ENCODE results near the gene UCN2.

Gene UCN2

GRCh38 chr3:48596157-48596556 lies 32.6 kb upstream of the UCN2 start:
- Mint-ChIP-seq H3K36me3 (ENCODE audit: insufficient read depth) (peaks cover 15% of the 10 kb centered on the region), H3K27me3 (peaks cover 28% of the 10 kb centered on the region), H3K27ac (ENCODE audit: low read depth) (peak overlapping the region; percentile 7), H3K4me3 (no peak overlapping the region), H3K4me1 (peaks cover 4% of the 10 kb centered on the region), H3K9me3 (no peaks in the 10 kb centered on the region)
- ATAC-seq (replicated peaks; ENCODE audit: extremely low read depth, poor library complexity, severe bottlenecking) (no peak), DNase-seq (ENCODE audit: low spot score in 2 of 2) (no peak)

GRCh38 chr3:48595526-48596121 lies 32.0 kb upstream of the UCN2 start:
- no peak overlapping the region for H3K4me3 Mint-ChIP-seq
- peaks cover 34% of the 10 kb centered on the region for H3K27me3 Mint-ChIP-seq
- DNase-seq (ENCODE audit: low spot score in 2 of 2), result no peak

DNA sequence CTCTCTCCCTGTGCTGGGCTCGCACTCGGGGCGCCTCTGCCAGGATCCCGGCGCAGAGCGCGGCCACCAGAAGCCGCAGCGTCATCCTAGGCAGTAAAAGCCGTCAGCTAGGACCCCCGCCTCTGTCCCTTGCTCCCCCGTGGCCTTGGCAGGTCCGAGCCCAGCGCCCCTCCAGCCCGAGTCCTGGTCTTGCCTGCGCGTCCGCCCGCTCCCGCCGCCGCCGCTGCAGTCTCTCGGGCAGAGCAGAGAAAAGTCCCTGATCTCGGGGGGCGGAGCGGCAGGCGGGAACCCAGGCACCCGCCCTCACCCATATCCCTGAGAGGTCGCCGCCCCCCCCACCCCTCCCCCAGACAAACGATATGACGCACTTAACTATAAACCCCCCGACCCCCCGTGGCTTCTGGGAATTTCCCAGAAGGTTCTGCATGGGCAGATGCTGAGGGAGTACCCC lies 31.5 kb upstream of the UCN2 start, which contains the start of gene COL7A1:
COL7A1 (minus strand) TSS at position 255 of the 451 bp plus-strand sequence; CDS start at position 85, 170 bp downstream.
- DNase-seq (ENCODE audit: low spot score in 2 of 2) (no peak), ATAC-seq (replicated peaks; ENCODE audit: extremely low read depth, poor library complexity, severe bottlenecking) (no peak)
- Mint-ChIP-seq H3K27me3 (peaks cover 39% of the 10 kb centered on the region), H3K36me3 (ENCODE audit: insufficient read depth) (peaks cover 10% of the 10 kb centered on the region), H3K9me3 (no peaks in the 10 kb centered on the region), H3K4me3 (peak within 1 kb of the TSS; percentile 52), H3K27ac (ENCODE audit: low read depth) (peak within 1 kb of the TSS; percentile 7), H3K4me1 (peaks cover 4% of the 10 kb centered on the region)

More at GRCh38 chr3:48595526-48596121, 32.0 kb upstream of the UCN2 start:
- Mint-ChIP-seq H3K9me3 (no peaks in the 10 kb centered on the region), H3K27ac (ENCODE audit: low read depth) (peak overlapping the region; percentile 7), H3K4me1 (peaks cover 4% of the 10 kb centered on the region), H3K36me3 (ENCODE audit: insufficient read depth) (peaks cover 11% of the 10 kb centered on the region)
- ATAC-seq (replicated peaks; ENCODE audit: extremely low read depth, poor library complexity, severe bottlenecking), result no peak

GRCh38 chr3:48594417-48595049 lies 31.0 kb upstream of the UCN2 start:
- H3K4me3 Mint-ChIP-seq, result peak overlapping the region; percentile 52
- ATAC-seq (replicated peaks; ENCODE audit: extremely low read depth, poor library complexity, severe bottlenecking) (no peak), DNase-seq (ENCODE audit: low spot score in 2 of 2) (no peak)
- H3K4me1 Mint-ChIP-seq, result peaks cover 4% of the 10 kb centered on the region
- H3K27ac Mint-ChIP-seq (ENCODE audit: low read depth), result no peak overlapping the region
- no peaks in the 10 kb centered on the region for H3K9me3 Mint-ChIP-seq
- peaks cover 45% of the 10 kb centered on the region for H3K27me3 Mint-ChIP-seq
- peaks cover 10% of the 10 kb centered on the region for H3K36me3 Mint-ChIP-seq (ENCODE audit: insufficient read depth)

- no peak for DNase-seq (ENCODE audit: low spot score in 2 of 2)
- H3K9me3 Mint-ChIP-seq, result no peaks in the 10 kb centered on the region
- no peak for ATAC-seq (replicated peaks; ENCODE audit: extremely low read depth, poor library complexity, severe bottlenecking)
- H3K27me3 Mint-ChIP-seq, result peaks cover 57% of the 10 kb centered on the region
- peaks cover 4% of the 10 kb centered on the region for H3K4me1 Mint-ChIP-seq
- H3K36me3 Mint-ChIP-seq (ENCODE audit: insufficient read depth), result peaks cover 6% of the 10 kb centered on the region
- no peak overlapping the region for H3K27ac Mint-ChIP-seq (ENCODE audit: low read depth)
- no peak overlapping the region for H3K4me3 Mint-ChIP-seq
Measured at GRCh38 chr3:48593337-48593736, 29.8 kb upstream of the UCN2 start.

- Mint-ChIP-seq H3K27me3 (peaks cover 64% of the 10 kb centered on the region), H3K4me1 (peaks cover 4% of the 10 kb centered on the region), H3K36me3 (ENCODE audit: insufficient read depth) (peaks cover 5% of the 10 kb centered on the region), H3K9me3 (no peaks in the 10 kb centered on the region), H3K4me3 (no peak overlapping the region), H3K27ac (ENCODE audit: low read depth) (no peak overlapping the region)
- DNase-seq (ENCODE audit: low spot score in 2 of 2), result no peak
- no peak for ATAC-seq (replicated peaks; ENCODE audit: extremely low read depth, poor library complexity, severe bottlenecking)
Measured at GRCh38 chr3:48592519-48593087, 29.0 kb upstream of the UCN2 start.

DNA sequence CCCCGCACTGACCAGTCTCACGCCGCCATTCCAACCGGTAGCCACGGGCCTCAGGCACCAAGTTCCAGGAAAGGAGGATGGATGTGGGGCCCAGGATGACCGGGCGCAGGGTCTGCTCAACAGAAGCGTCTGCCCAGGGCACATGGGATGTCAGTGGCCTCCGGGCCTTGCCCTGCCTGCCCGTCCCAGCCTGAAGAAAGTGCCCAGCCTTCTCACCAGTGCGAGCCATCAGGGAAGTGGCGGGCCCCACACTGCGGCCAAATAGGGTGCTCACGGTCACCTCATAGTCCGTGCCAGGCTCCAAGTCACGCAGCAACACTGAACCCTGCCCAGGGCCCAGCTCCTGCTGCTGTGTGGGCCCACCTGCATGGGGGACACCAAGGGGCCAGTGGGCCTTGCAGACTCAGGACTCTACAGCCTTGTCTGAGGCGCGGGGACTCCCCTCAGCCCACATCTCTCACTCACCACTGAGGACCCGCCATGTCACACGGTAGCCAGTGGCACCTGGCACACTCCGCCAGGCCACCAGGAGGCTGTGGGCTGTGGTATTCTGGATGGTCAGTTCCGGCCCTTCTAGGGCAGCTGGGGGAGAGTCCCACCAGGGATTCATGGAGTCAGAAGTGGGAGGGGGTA lies 28.4 kb upstream of the UCN2 start:
- H3K27me3 Mint-ChIP-seq, result peaks cover 70% of the 10 kb centered on the region

GRCh38 chr3:48591436-48591835 lies 27.9 kb upstream of the UCN2 start:
- Mint-ChIP-seq H3K4me1 (peaks cover 4% of the 10 kb centered on the region), H3K4me3 (no peak overlapping the region), H3K27me3 (peaks cover 76% of the 10 kb centered on the region), H3K27ac (ENCODE audit: low read depth) (no peak overlapping the region), H3K9me3 (no peaks in the 10 kb centered on the region), H3K36me3 (ENCODE audit: insufficient read depth) (no peaks in the 10 kb centered on the region)
- DNase-seq (ENCODE audit: low spot score in 2 of 2) (no peak), ATAC-seq (replicated peaks; ENCODE audit: extremely low read depth, poor library complexity, severe bottlenecking) (no peak)

More for the DNA sequence above, 28.4 kb upstream of the UCN2 start:
- H3K9me3 Mint-ChIP-seq, result no peaks in the 10 kb centered on the region
- H3K27ac Mint-ChIP-seq (ENCODE audit: low read depth), result no peak overlapping the region
- H3K4me1 Mint-ChIP-seq, result peaks cover 4% of the 10 kb centered on the region
- H3K4me3 Mint-ChIP-seq, result no peak overlapping the region
- no peak for ATAC-seq (replicated peaks; ENCODE audit: extremely low read depth, poor library complexity, severe bottlenecking)
- DNase-seq (ENCODE audit: low spot score in 2 of 2), result no peak
- peaks cover 4% of the 10 kb centered on the region for H3K36me3 Mint-ChIP-seq (ENCODE audit: insufficient read depth)

- ATAC-seq (replicated peaks; ENCODE audit: extremely low read depth, poor library complexity, severe bottlenecking) (no peak), DNase-seq (ENCODE audit: low spot score in 2 of 2) (no peak)
- no peak overlapping the region for H3K4me3 Mint-ChIP-seq
- H3K27ac Mint-ChIP-seq (ENCODE audit: low read depth), result no peak overlapping the region
- H3K9me3 Mint-ChIP-seq, result no peaks in the 10 kb centered on the region
- no peaks in the 10 kb centered on the region for H3K36me3 Mint-ChIP-seq (ENCODE audit: insufficient read depth)
- no peaks in the 10 kb centered on the region for H3K4me1 Mint-ChIP-seq
- peaks cover 64% of the 10 kb centered on the region for H3K27me3 Mint-ChIP-seq
Measured at GRCh38 chr3:48588230-48588629, 24.6 kb upstream of the UCN2 start.

DNA sequence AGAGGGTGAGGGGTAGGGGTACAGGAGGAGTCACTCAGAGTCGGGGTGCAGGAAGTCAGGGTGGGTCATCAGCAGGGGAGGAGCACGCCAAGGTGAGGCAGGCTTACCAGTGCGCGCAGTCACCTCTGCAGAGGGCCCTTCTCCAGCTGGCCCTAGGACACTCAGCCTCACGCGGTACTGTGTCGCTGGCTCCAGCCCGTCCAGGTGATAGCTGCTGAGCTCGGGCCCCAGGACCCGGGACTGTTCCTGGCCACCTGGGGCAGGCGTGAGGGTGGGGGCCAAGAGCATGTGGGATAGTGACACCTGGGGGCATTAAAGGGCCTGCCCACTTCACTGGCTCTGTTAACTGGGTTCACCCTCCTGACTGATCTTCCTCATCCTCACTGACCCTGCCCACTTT lies 24.1 kb upstream of the UCN2 start:
- no peak for ATAC-seq (replicated peaks; ENCODE audit: extremely low read depth, poor library complexity, severe bottlenecking)
- Mint-ChIP-seq H3K27me3 (peaks cover 59% of the 10 kb centered on the region), H3K36me3 (ENCODE audit: insufficient read depth) (no peaks in the 10 kb centered on the region), H3K4me3 (no peak overlapping the region), H3K4me1 (no peaks in the 10 kb centered on the region), H3K9me3 (no peaks in the 10 kb centered on the region), H3K27ac (ENCODE audit: low read depth) (no peak overlapping the region)
- no peak for DNase-seq (ENCODE audit: low spot score in 2 of 2)

DNA sequence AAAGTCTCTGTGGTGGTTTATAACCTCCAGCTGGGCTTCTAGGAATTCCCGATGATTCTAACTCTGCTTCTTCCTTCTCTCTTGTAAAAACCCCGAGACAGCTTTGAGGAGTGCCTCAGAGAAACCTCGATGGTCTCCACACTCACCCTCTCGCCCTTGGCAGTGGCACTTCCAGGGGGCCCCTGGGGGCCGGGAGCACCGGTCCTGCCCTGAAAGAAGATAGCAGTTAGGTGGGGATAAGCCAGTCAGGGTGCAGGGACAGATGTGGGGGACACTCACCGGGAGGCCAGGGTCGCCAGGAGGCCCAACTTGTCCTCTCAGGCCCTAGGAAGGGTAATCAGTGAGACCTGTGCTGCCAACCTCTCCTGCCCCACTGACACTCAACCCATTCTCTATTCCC lies 21.8 kb upstream of the UCN2 start:
- no peak overlapping the region for H3K4me3 Mint-ChIP-seq
- DNase-seq (ENCODE audit: low spot score in 2 of 2) (no peak), ATAC-seq (replicated peaks; ENCODE audit: extremely low read depth, poor library complexity, severe bottlenecking) (no peak)
- peaks cover 1% of the 10 kb centered on the region for H3K36me3 Mint-ChIP-seq (ENCODE audit: insufficient read depth)
- no peaks in the 10 kb centered on the region for H3K9me3 Mint-ChIP-seq
- H3K4me1 Mint-ChIP-seq, result no peaks in the 10 kb centered on the region
- H3K27me3 Mint-ChIP-seq, result peaks cover 52% of the 10 kb centered on the region
- no peak overlapping the region for H3K27ac Mint-ChIP-seq (ENCODE audit: low read depth)

DNA sequence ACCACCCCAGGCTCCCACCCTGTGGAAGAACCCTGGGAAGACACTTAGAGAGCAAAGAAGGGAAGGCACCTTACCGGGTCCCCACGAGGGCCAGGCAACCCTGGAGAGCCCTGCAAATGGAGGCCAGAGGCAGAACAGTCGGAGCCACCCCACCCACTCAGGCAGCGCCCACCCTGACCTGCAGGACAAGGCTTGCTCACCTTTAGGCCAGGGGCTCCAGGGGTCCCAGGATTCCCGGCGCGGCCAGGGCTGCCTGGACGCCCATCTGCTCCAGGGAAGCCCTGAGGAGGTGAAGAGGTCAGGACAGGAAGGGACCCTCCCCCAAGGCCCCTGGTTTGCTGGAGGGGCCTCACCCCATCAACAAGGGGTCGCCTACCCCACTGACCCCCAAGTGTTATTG lies 21.3 kb upstream of the UCN2 start:
- no peak overlapping the region for H3K4me3 Mint-ChIP-seq
- no peaks in the 10 kb centered on the region for H3K9me3 Mint-ChIP-seq
- H3K27ac Mint-ChIP-seq (ENCODE audit: low read depth), result peak overlapping the region; percentile 70
- H3K27me3 Mint-ChIP-seq, result peaks cover 49% of the 10 kb centered on the region
- H3K36me3 Mint-ChIP-seq (ENCODE audit: insufficient read depth), result peaks cover 1% of the 10 kb centered on the region
- no peaks in the 10 kb centered on the region for H3K4me1 Mint-ChIP-seq
- ATAC-seq (replicated peaks; ENCODE audit: extremely low read depth, poor library complexity, severe bottlenecking), result no peak
- DNase-seq (ENCODE audit: low spot score in 2 of 2), result no peak
